GM10248 (cell line): ENCODE data around the gene FEZF1.
"Not testable (repeated sequence)": the region's sequence is repeated elsewhere in the genome, so short reads cannot be mapped to it uniquely, and the experiment has no call there.

Experiments
- CTCF ChIA-PET: fragments of 300-600 bp; sonication (Branson Sonifier 250); formaldehyde crosslinking; extraction: SDS; loops from one replicate; lab custom pipeline; 2021; ENCODE audit warnings: antibody characterized with exemption; lab: Yijun Ruan, JAX
- POLR2A ChIA-PET: fragments of 350-650 bp; sonication (Branson Sonifier 250); formaldehyde crosslinking; extraction: SDS; loops from one replicate; lab custom pipeline; 2020; ENCODE audit warnings: antibody characterized with exemption; lab: Yijun Ruan, JAX
- DNase-seq: peaks from one replicate; pipeline ENCODE4 v3.0.0; 2012; ENCODE audit errors: extremely low spot score
- TF ChIP-seq, protein P1 (sequence below): IDR thresholded peaks from 2 replicates; pipeline ENCODE4 v1.5.1; 2012; ENCODE audit warnings: mild to moderate bottlenecking, low read depth; ENCODE audit errors: extremely low read depth, missing control alignments, control extremely low read depth

FEZF1 gene

DNA sequence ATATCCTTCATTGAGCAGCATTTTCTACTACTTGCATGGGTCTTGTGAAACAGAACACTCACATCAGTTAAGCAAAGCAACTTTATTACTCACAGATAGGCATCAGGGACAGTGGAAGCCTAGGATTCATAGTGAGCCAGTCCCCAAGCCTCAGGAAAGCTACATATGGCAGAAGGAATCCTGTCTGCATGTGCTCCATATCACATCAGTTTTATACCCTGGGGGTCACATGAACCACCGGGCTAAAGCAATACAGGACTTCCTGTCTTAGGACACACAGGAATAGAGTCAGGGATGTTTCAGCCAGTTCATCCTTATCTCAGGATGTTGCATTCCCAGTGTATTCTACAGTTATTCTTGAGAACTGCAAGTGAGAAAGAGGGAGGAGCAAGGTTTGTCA is 15.1 kb downstream of the FEZF1 start:
- CTCF ChIA-PET = no interaction called here
- TF ChIP-seq, protein P1, sequence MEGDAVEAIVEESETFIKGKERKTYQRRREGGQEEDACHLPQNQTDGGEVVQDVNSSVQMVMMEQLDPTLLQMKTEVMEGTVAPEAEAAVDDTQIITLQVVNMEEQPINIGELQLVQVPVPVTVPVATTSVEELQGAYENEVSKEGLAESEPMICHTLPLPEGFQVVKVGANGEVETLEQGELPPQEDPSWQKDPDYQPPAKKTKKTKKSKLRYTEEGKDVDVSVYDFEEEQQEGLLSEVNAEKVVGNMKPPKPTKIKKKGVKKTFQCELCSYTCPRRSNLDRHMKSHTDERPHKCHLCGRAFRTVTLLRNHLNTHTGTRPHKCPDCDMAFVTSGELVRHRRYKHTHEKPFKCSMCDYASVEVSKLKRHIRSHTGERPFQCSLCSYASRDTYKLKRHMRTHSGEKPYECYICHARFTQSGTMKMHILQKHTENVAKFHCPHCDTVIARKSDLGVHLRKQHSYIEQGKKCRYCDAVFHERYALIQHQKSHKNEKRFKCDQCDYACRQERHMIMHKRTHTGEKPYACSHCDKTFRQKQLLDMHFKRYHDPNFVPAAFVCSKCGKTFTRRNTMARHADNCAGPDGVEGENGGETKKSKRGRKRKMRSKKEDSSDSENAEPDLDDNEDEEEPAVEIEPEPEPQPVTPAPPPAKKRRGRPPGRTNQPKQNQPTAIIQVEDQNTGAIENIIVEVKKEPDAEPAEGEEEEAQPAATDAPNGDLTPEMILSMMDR = no peak
- POLR2A ChIA-PET = no interaction called here
- DNase-seq = no peak

DNA sequence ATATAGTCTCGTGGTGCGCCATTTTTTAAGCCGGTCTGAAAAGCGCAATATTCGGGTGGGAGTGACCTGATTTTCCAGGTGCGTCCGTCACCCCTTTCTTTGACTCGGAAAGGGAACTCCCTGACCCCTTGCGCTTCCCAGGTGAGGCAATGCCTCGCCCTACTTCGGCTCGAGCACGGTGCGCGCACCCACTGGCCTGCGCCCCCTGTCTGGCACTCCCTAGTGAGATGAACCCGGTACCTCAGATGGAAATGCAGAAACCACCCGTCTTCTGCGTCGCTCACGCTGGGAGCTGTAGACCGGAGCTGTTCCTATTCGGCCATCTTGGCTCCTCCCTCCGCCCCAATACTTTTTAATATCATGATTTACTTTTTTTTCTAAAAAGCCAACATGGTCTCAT is 19.9 kb downstream of the FEZF1 start:
- POLR2A ChIA-PET, CTCF ChIA-PET, DNase-seq: not testable (repeated sequence)

DNA sequence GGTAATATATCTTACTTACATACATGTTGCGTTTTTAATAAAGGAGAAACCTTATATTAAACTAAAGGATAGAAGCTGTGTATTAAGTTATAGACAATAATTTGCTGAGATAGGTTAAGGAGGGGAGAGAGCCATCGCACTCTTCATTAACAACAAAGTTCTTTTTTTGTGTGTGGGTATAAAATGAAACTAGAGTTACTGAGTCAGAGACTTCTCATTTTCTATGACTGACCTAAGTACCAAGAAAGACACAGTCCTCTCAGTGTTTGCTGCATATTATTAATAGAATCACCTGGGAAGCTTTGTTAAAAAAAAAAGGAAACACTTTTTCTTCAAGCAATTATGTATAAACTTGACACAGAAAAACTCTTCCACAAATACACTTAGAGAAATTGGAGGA is 31.4 kb downstream of the FEZF1 start:
- DNase-seq = no peak

DNA sequence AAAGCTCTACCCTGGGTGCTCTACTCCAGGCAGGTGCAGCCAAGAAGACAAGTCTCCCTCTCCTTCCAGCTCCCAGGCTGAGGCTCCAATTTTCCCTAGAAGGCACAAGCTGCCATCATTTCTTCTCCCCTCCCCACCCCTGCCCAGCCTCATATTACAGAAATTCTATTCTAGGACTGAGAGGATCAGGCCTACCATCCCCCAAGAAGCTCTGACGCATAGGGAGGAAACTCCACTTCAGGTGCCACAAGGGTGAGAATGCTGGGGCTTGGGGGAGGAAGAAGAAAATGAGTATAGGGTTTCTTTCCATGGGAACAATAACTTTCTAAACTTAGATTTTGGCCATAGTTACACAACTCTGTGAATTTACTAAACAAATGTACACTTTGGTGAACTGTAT is 35.3 kb downstream of the FEZF1 start:
- no peak for DNase-seq

More for the DNA sequence above, 31.4 kb downstream of the FEZF1 start:
- CTCF ChIA-PET = no interaction called here
- POLR2A ChIA-PET = no interaction called here
- TF ChIP-seq, protein P1 = no peak

DNA sequence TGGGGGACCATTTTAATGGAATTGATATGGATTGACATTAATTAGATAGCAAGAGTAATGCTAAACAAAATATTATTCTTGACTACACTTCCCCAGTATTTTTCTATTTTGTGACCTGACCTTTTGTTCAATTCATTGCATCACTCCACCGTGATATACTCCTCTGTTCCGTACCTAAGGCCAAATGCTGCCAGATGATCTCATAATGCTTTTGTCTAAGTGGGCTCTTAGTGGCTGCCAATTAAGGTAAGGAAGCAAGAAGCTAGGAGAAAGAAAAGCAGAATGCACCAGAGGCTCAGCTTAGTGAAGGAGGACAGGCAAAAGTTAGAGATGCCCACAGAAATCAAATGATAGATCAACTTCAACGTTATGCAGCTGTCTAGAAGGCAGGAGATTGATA is 36.4 kb downstream of the FEZF1 start:
- ChIA-PET CTCF (interaction anchor here (1.7 kb wide), 1 partner anchor 62 kb away, joined by 3 read pairs; no protein-coding TSS in a partner anchor), POLR2A (no interaction called here)
- TF ChIP-seq, protein P1 = no peak
- DNase-seq = no peak

More for the DNA sequence above, 35.3 kb downstream of the FEZF1 start:
- ChIA-PET POLR2A (no interaction called here), CTCF (interaction anchor here (1.4 to 1.7 kb wide), 2 partner anchors 22 to 60 kb away, joined by 3 to 5 read pairs; no protein-coding TSS in a partner anchor)
- TF ChIP-seq, protein P1 = no peak

DNA sequence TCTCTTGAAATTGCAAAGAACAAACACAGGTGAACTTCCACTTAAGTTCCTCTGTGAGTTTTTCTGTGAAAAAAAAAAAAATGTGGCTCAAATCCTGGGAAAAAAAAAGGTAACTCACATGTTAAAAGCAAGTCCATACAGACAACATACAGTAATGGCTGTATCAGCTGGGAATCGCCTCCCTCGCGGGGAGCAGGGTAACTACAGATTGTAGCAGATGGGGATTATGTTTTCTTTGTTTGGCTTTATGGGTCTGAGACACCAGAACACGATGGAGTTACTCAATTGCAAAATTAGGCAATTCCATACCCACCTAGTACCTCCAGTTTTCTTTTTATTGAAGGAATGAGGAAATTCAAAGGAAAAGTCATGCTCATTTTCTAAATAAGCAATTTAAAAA is 42.3 kb downstream of the FEZF1 start:
- ChIA-PET POLR2A (no interaction called here), CTCF (no interaction called here)
- no peak for DNase-seq
- TF ChIP-seq, protein P1 = no peak

DNA sequence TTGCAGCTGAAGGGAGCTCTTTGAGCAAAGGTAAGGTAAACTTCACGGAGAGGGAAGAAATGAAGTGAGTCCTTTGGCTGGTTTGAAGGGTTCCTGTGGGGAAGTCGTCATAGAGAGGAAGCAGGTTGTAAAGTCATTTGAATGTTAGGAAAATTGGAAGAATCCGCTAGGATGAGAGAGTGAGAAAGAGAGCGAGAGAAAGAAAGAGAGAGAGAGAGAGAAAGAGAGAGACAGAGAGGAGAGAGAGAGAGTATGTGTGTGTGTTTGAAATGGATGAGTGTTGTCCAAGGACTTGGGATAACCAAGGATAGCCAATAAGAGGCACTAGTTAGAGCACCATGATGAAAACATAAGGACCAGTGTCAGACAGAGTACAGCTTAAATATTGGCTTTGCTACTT is 43.1 kb downstream of the FEZF1 start:
- no peak for DNase-seq
- CTCF ChIA-PET = no interaction called here
- TF ChIP-seq, protein P1 = no peak

More for the DNA sequence above, 43.1 kb downstream of the FEZF1 start:
- POLR2A ChIA-PET = no interaction called here
